HepG2 (cell line): ENCODE results near the gene LHB. TPM values are rescaled to one million over a fixed set of nuclear protein-coding genes. Genes with fewer than 3 reads are reported as not detected.

ENCODE experiments used
- ETS1 ChIP-seq: sonication (generic); formaldehyde crosslinking; IDR thresholded peaks from 2 replicates; pipeline ENCODE4 v1.4.0; 2020; ENCODE audit warnings: missing genetic modification reagents
- HNRNPLL ChIP-seq: fragments of 200-400 bp; formaldehyde crosslinking; IDR thresholded peaks from 2 replicates; pipeline ENCODE4 v1.6.1; 2017; ENCODE audit warnings: mild to moderate bottlenecking, low read depth, low read length; ENCODE audit not compliant: poor library complexity, severe bottlenecking
- HOXA7 ChIP-seq: sonication (generic); formaldehyde crosslinking; IDR thresholded peaks from 2 replicates; pipeline ENCODE4 v1.8.1; 2022; ENCODE audit warnings: mild to moderate bottlenecking, missing genetic modification reagents, moderate library complexity
- MXI1 ChIP-seq: IDR thresholded peaks from 3 replicates; pipeline ENCODE4 v1.6.1; 2012; ENCODE audit warnings: low read depth, low read length, inconsistent platforms, borderline replicate concordance
- NFRKB ChIP-seq: fragments of 450-650 bp; IDR thresholded peaks from 2 replicates; pipeline ENCODE4 v1.6.1; 2017
- PHF5A ChIP-seq: IDR thresholded peaks from one replicate; pipeline ENCODE4 v1.6.1; 2018; ENCODE audit warnings: low read depth, missing genetic modification reagents; ENCODE audit not compliant: unreplicated experiment
- PRDM15 ChIP-seq: sonication (generic); formaldehyde crosslinking; IDR thresholded peaks from 2 replicates; pipeline ENCODE4 v1.4.0; 2020; ENCODE audit warnings: missing genetic modification reagents
- RARA ChIP-seq: IDR thresholded peaks from 2 replicates; pipeline ENCODE4 v1.6.1; 2016; ENCODE audit warnings: missing genetic modification reagents, missing compliant biosample characterization
- RBM39 ChIP-seq: fragments of 200-400 bp; formaldehyde crosslinking; IDR thresholded peaks from one replicate; pipeline ENCODE4 v1.6.1; 2018; ENCODE audit warnings: antibody characterized with exemption, mild to moderate bottlenecking, low read depth, low read length; ENCODE audit not compliant: poor library complexity, severe bottlenecking
- TAF1 ChIP-seq: sonication (generic); formaldehyde crosslinking; IDR thresholded peaks from 2 replicates; pipeline ENCODE4 v1.4.0; 2020; ENCODE audit warnings: missing genetic modification reagents
- TBL1XR1 ChIP-seq: fragments of 150-350 bp; IDR thresholded peaks from 2 replicates; pipeline ENCODE4 v1.6.1; 2014; ENCODE audit warnings: borderline replicate concordance, low read length; ENCODE audit not compliant: partially characterized antibody
- U2AF1 ChIP-seq: fragments of 200-400 bp; formaldehyde crosslinking; optimal IDR thresholded peaks from 2 replicates; pipeline ENCODE3; 2017; ENCODE audit warnings: mild to moderate bottlenecking, low read depth, low read length
- XBP1 ChIP-seq: sonication (generic); formaldehyde crosslinking; IDR thresholded peaks from 2 replicates; pipeline ENCODE4 v1.5.0; 2020; ENCODE audit warnings: missing genetic modification reagents
- ZBTB3 ChIP-seq: sonication (generic); formaldehyde crosslinking; IDR thresholded peaks from 2 replicates; pipeline ENCODE4 v1.4.0; 2020; ENCODE audit warnings: low read depth, mild to moderate bottlenecking, moderate library complexity, missing genetic modification reagents, borderline replicate concordance
- ZNF235 ChIP-seq: sonication (generic); formaldehyde crosslinking; IDR thresholded peaks from 2 replicates; pipeline ENCODE4 v1.8.1; 2023; ENCODE audit warnings: mild to moderate bottlenecking, missing genetic modification reagents, borderline replicate concordance
- ZNF547 ChIP-seq: sonication (generic); formaldehyde crosslinking; IDR thresholded peaks from 2 replicates; pipeline ENCODE4 v1.5.1; 2020; ENCODE audit warnings: mild to moderate bottlenecking, missing genetic modification reagents
- ZNF605 ChIP-seq: sonication (generic); formaldehyde crosslinking; IDR thresholded peaks from 2 replicates; pipeline ENCODE4 v1.8.0; 2022; ENCODE audit warnings: mild to moderate bottlenecking, missing genetic modification reagents
- ZNF724P ChIP-seq: sonication (generic); formaldehyde crosslinking; IDR thresholded peaks from 2 replicates; pipeline ENCODE4 v1.8.0; 2022; ENCODE audit warnings: missing genetic modification reagents, borderline replicate concordance
- ZNF878 ChIP-seq: sonication (generic); formaldehyde crosslinking; IDR thresholded peaks from 2 replicates; pipeline ENCODE4 v1.8.1; 2023; ENCODE audit warnings: mild to moderate bottlenecking, missing genetic modification reagents, moderate library complexity
- polyA plus RNA-seq, 8 experiments: library from polyadenylated mRNA; depleted of rRNA in 3 of 8; stranded (reverse) in 7 of 8; unstranded in 1 of 8; fragments of >200 nt; fragmentation: Illumina TruSeq in 4 of 8; extraction: Trizol in 4 of 8; gene quantifications; 2 replicates each; pipeline versions ENCODE4 v1.2.1 to v1.2.3, GENCODE V29; 2011 to 2016; ENCODE audit warnings: low read depth in 4 of 8, missing spikeins in 1 of 8, mixed read lengths in 1 of 8; ENCODE audit not compliant: insufficient read depth in 1 of 8
- total RNA-seq, 5 experiments: library from RNA; depleted of rRNA; stranded (reverse); fragments of >200 nt; fragmentation: Illumina TruSeq; extraction: Trizol; gene quantifications; 2 replicates each; pipeline ENCODE4 v1.2.3, GENCODE V29; 2016; ENCODE audit warnings: low read depth in 1 of 5
- TF ChIP-seq, protein P1 (sequence below): sonication (generic); formaldehyde crosslinking; IDR thresholded peaks from 2 replicates; pipeline ENCODE4 v1.8.1; 2023; ENCODE audit warnings: mild to moderate bottlenecking, missing genetic modification reagents
- TF ChIP-seq, protein P2 (sequence below): sonication (generic); formaldehyde crosslinking; IDR thresholded peaks from 2 replicates; pipeline ENCODE4 v1.4.0; 2020; ENCODE audit warnings: missing genetic modification reagents, borderline replicate concordance

LHB gene
- total and polyA plus RNA-seq, 2 of the 13 experiments (the other 11 are each of a cell fraction or from before 2014, with no cell fraction given) = not detected

DNA sequence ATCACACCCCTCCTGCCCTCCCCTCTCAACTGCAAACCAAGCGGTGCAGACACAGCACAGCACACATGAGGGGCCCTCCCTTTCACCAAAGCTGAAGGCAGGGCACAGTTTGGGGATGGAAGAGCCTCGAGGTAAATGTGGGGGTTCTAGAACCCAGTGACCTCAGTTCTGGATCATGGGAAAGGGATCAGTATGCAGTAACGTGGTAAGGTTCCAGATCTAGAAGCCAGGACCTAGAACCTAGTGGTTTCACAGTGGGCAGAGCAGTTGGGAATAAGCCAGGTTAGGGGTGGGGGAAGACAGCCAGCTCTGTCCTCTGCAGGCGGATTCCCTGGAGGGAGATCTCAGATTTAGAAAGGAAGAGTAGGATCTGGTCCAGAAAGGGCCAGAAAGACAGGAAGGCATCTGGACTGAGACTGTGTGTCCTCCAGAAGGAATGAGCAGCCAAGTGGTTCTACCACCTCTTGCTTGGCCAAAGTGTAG lies 48.7 kb downstream of the LHB start (continued):
- TF ChIP-seq RBM39 (peak; percentile 60), RARA (CRISPR knock-in tag) (no peak), ZBTB3 (no peak), U2AF1 (no peak), MXI1 (no peak; the same call in 2 of the 3 replicates), HOXA7 (CRISPR knock-in tag) (no peak), PRDM15 (CRISPR knock-in tag) (no peak), ZNF878 (peak; percentile 35; the same call in 1 of the 2 replicates), TBL1XR1 (no peak), ZNF547 (CRISPR knock-in tag) (no peak), ZNF235 (CRISPR knock-in tag) (no peak), ZNF724P (CRISPR knock-in tag) (no peak), XBP1 (CRISPR knock-in tag) (no peak), ZNF605 (CRISPR knock-in tag) (no peak), PHF5A (CRISPR knock-in tag) (no peak), TAF1 (CRISPR knock-in tag) (no peak), ETS1 (CRISPR knock-in tag) (no peak), HNRNPLL (no peak), NFRKB (no peak)
- TF ChIP-seq, protein P1, sequence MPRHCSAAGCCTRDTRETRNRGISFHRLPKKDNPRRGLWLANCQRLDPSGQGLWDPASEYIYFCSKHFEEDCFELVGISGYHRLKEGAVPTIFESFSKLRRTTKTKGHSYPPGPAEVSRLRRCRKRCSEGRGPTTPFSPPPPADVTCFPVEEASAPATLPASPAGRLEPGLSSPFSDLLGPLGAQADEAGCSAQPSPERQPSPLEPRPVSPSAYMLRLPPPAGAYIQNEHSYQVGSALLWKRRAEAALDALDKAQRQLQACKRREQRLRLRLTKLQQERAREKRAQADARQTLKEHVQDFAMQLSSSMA (CRISPR knock-in tag) = no peak
- TF ChIP-seq, protein P2, sequence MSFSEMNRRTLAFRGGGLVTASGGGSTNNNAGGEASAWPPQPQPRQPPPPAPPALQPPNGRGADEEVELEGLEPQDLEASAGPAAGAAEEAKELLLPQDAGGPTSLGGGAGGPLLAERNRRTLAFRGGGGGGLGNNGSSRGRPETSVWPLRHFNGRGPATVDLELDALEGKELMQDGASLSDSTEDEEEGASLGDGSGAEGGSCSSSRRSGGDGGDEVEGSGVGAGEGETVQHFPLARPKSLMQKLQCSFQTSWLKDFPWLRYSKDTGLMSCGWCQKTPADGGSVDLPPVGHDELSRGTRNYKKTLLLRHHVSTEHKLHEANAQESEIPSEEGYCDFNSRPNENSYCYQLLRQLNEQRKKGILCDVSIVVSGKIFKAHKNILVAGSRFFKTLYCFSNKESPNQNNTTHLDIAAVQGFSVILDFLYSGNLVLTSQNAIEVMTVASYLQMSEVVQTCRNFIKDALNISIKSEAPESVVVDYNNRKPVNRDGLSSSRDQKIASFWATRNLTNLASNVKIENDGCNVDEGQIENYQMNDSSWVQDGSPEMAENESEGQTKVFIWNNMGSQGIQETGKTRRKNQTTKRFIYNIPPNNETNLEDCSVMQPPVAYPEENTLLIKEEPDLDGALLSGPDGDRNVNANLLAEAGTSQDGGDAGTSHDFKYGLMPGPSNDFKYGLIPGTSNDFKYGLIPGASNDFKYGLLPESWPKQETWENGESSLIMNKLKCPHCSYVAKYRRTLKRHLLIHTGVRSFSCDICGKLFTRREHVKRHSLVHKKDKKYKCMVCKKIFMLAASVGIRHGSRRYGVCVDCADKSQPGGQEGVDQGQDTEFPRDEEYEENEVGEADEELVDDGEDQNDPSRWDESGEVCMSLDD (CRISPR knock-in tag) = peak; percentile 93; the same call in 1 of the 2 replicates
